ENCODE results near the gene BRAF. TPM values are rescaled to one million over a fixed set of nuclear protein-coding genes. Genes with fewer than 3 reads are reported as not detected.
"Not testable (repeated sequence)": the region's sequence is repeated elsewhere in the genome, so short reads cannot be mapped to it uniquely, and the experiment has no call there.

BRAF gene
- total RNA-seq, 5 donors from 2014 or later (not counting 1 experiment from before 2014, with no cell fraction given), result 39.3 to 65.1 (median 42.2) TPM

- Histone ChIP-seq H3K9me3 (no peaks in the 10 kb centered on the region), H3K4me1 (ENCODE audit: control insufficient read depth in 1 of 2, extremely low read depth in 1 of 2, insufficient read depth in 2 of 2, low read length in 2 of 2) (peaks cover 3 to 22% of the 10 kb centered on the region in 2 experiments), H3K27ac (ENCODE audit: low read length) (no peak overlapping the region), H3K4me3 (ENCODE audit: control insufficient read depth in 1 of 2, extremely low read depth in 1 of 2, low read length in 1 of 2) (no peak overlapping the region), H3K36me3 (ENCODE audit: control insufficient read depth in 2 of 2, extremely low read depth in 1 of 2, insufficient read depth in 1 of 2, low read length in 1 of 2) (peaks cover 0 to 10% of the 10 kb centered on the region in 2 donors), H3K27me3 (replicated peaks in 1 of 2; ENCODE audit: control insufficient read depth in 2 of 2, extremely low read depth in 1 of 2, insufficient read depth in 2 of 2, low read length in 1 of 2) (peaks cover 0 to 2% of the 10 kb centered on the region in 2 experiments)
- peaks cover 19 to 37% (median 35%) of the 10 kb centered on the region in 3 donors for H3K4me1 Mint-ChIP-seq
- H3K27me3 Mint-ChIP-seq, result no peaks in the 10 kb centered on the region
- peak overlapping the region; percentile 65 to 68 for H3K27ac Mint-ChIP-seq
- POLR2A ChIA-PET, result no interaction called here
- ATAC-seq (replicated peaks in 1 of 4) (no peak), DNase-seq (no peak)
- peaks cover 11% of the 10 kb centered on the region for H3K36me3 Mint-ChIP-seq
- 96% methylated on average over 14 of the region's 15 CpGs for WGBS (ENCODE audit: insufficient coverage)
- H3K9me3 Mint-ChIP-seq, result no peaks in the 10 kb centered on the region
- CTCF ChIA-PET, result no interaction called here
- H3K4me3 Mint-ChIP-seq, result peak overlapping the region; percentile 75 to 89 (median 77)
Observed at GRCh38 chr7:140671966-140672365, 252.8 kb downstream of the BRAF start.

- ChIA-PET CTCF (interaction anchor here in 1 of 2 donors (1.0 kb wide), 1 partner anchor 9 kb away, joined by 3 read pairs; no protein-coding TSS in a partner anchor), POLR2A (no interaction called here)
- Mint-ChIP-seq H3K4me3 (no peak overlapping the region), H3K4me1 (peaks cover 11 to 26% (median 25%) of the 10 kb centered on the region in 3 donors), H3K9me3 (no peaks in the 10 kb centered on the region), H3K27me3 (peaks cover 0 to 3% of the 10 kb centered on the region in 2 donors), H3K36me3 (peaks cover 5% of the 10 kb centered on the region), H3K27ac (no peak overlapping the region)
- no peaks in the 10 kb centered on the region for H3K9me3 ChIP-seq
- peaks cover 0 to 3% of the 10 kb centered on the region in 2 donors for H3K36me3 ChIP-seq (ENCODE audit: control insufficient read depth in 2 of 2, extremely low read depth in 1 of 2, insufficient read depth in 1 of 2, low read length in 1 of 2)
- H3K4me1 ChIP-seq (ENCODE audit: control insufficient read depth in 1 of 2, extremely low read depth in 1 of 2, insufficient read depth in 2 of 2, low read length in 2 of 2), result peaks cover 3 to 22% of the 10 kb centered on the region in 2 experiments
- no peak overlapping the region for H3K4me3 ChIP-seq (ENCODE audit: control insufficient read depth in 1 of 2, extremely low read depth in 1 of 2, low read length in 1 of 2)
- DNase-seq (no peak), ATAC-seq (replicated peaks in 1 of 4) (no peak)
- H3K27me3 ChIP-seq (replicated peaks in 1 of 2; ENCODE audit: control insufficient read depth in 2 of 2, extremely low read depth in 1 of 2, insufficient read depth in 2 of 2, low read length in 1 of 2), result peaks cover 0 to 2% of the 10 kb centered on the region in 2 experiments
- no peak overlapping the region for H3K27ac ChIP-seq (ENCODE audit: low read length)
- 54% methylated on average over 3 of the region's 4 CpGs for WGBS (ENCODE audit: insufficient coverage)
Observed at GRCh38 chr7:140670343-140670935, 254.3 kb downstream of the BRAF start.

GRCh38 chr7:140669862-140670261 is 254.9 kb downstream of the BRAF start:
- H3K4me1 ChIP-seq (ENCODE audit: control insufficient read depth in 1 of 2, extremely low read depth in 1 of 2, insufficient read depth in 2 of 2, low read length in 2 of 2), result peaks cover 3 to 16% of the 10 kb centered on the region in 2 experiments
- H3K27ac Mint-ChIP-seq; POLR2A ChIA-PET; H3K36me3 Mint-ChIP-seq; H3K27me3 Mint-ChIP-seq; H3K4me3 ChIP-seq (ENCODE audit: control insufficient read depth in 1 of 2, extremely low read depth in 1 of 2, low read length in 1 of 2); H3K36me3 ChIP-seq (ENCODE audit: control insufficient read depth in 2 of 2, extremely low read depth in 1 of 2, insufficient read depth in 1 of 2, low read length in 1 of 2); H3K9me3 ChIP-seq; H3K9me3 Mint-ChIP-seq; H3K27ac ChIP-seq (ENCODE audit: low read length); DNase-seq; H3K27me3 ChIP-seq (replicated peaks in 1 of 2; ENCODE audit: control insufficient read depth in 2 of 2, extremely low read depth in 1 of 2, insufficient read depth in 2 of 2, low read length in 1 of 2); ATAC-seq (replicated peaks in 1 of 4); H3K4me3 Mint-ChIP-seq: not testable (repeated sequence)
- WGBS (ENCODE audit: insufficient coverage), result 100% methylated on average over 1 of the region's 10 CpGs
- CTCF ChIA-PET, result interaction anchor here in 1 of 2 donors (0.9 to 1.0 kb wide), 2 partner anchors 8 to 192 kb away, joined by 3 to 4 read pairs; no protein-coding TSS in a partner anchor
- H3K4me1 Mint-ChIP-seq, result peaks cover 6 to 21% (median 20%) of the 10 kb centered on the region in 3 donors

GRCh38 chr7:140669352-140669751 is 255.4 kb downstream of the BRAF start:
- Histone ChIP-seq H3K4me3 (ENCODE audit: control insufficient read depth in 1 of 2, extremely low read depth in 1 of 2, low read length in 1 of 2) (no peak overlapping the region), H3K4me1 (ENCODE audit: control insufficient read depth in 1 of 2, extremely low read depth in 1 of 2, insufficient read depth in 2 of 2, low read length in 2 of 2) (peaks cover 3 to 11% of the 10 kb centered on the region in 2 experiments), H3K36me3 (ENCODE audit: control insufficient read depth in 2 of 2, extremely low read depth in 1 of 2, insufficient read depth in 1 of 2, low read length in 1 of 2) (no peaks in the 10 kb centered on the region), H3K27ac (ENCODE audit: low read length) (no peak overlapping the region), H3K9me3 (no peaks in the 10 kb centered on the region), H3K27me3 (replicated peaks in 1 of 2; ENCODE audit: control insufficient read depth in 2 of 2, extremely low read depth in 1 of 2, insufficient read depth in 2 of 2, low read length in 1 of 2) (peaks cover 0 to 2% of the 10 kb centered on the region in 2 experiments)
- DNase-seq (no peak), ATAC-seq (replicated peaks in 1 of 4) (no peak)
- POLR2A ChIA-PET, result no interaction called here
- WGBS (ENCODE audit: insufficient coverage), result no CpG with 5 or more reads among the region's 3 CpGs
- Mint-ChIP-seq H3K9me3 (no peaks in the 10 kb centered on the region), H3K27me3 (peaks cover 0 to 4% of the 10 kb centered on the region in 2 donors), H3K27ac (no peak overlapping the region), H3K4me1 (peaks cover under 1 to 16% (median 15%) of the 10 kb centered on the region in 3 donors), H3K36me3 (peaks cover 2% of the 10 kb centered on the region), H3K4me3 (no peak overlapping the region)
- CTCF ChIA-PET, result interaction anchor here in 1 of 2 donors (0.6 to 1.0 kb wide), 3 partner anchors 8 to 192 kb away, joined by 3 to 4 read pairs (median 4); no protein-coding TSS in a partner anchor

Other genes starting within 250 kb of the BRAF start
- gene NDUFB2, start 228.2 kb downstream of the BRAF start, total RNA-seq, result 100 to 1,000 TPM in 3 of 5 donors, 10 to 100 TPM in 2; 97.2 to 110 (median 103) TPM
- 10 to 100 TPM; 24.2 to 45.5 (median 38.6) TPM for gene MRPS33, start 90.0 kb upstream of the BRAF start, total RNA-seq
- gene TMEM178B, start 149.1 kb upstream of the BRAF start, total RNA-seq, result under 1 TPM; 0.14 to 0.86 (median 0.32) TPM